HG03469 (cell line): Measurements from ENCODE around the gene RHOB.
"Not testable (repeated sequence)": the region's sequence is repeated elsewhere in the genome, so short reads cannot be mapped to it uniquely, and the experiment has no call there.

ENCODE experiments used
- ATAC-seq: cut with Tn5 transposase; IDR thresholded peaks from one replicate; pipeline ENCODE4 v1.9.1; 2021; ENCODE audit warnings: mild to moderate bottlenecking, moderate library complexity, moderate number of reproducible peaks; ENCODE audit not compliant: unreplicated experiment

Gene RHOB

GRCh38 chr2:20451761-20452499, 5.1 kb downstream of the RHOB start:
- ATAC-seq: no peak

- ATAC-seq: no peak
These were observed 5.7 kb downstream of the RHOB start for GRCh38 chr2:20452551-20452950.

GRCh38 chr2:20453087-20453486, 6.2 kb downstream of the RHOB start:
- no peak for ATAC-seq

GRCh38 chr2:20454036-20454981, 7.4 kb downstream of the RHOB start:
- ATAC-seq: no peak

- ATAC-seq: no peak
These were observed 8.3 kb downstream of the RHOB start for GRCh38 chr2:20455076-20455587.

- no peak for ATAC-seq
These were observed 9.3 kb downstream of the RHOB start for GRCh38 chr2:20456116-20456571.

- ATAC-seq: no peak
These were observed 10.0 kb downstream of the RHOB start for GRCh38 chr2:20456636-20457426.

- no peak for ATAC-seq
These were observed 11.1 kb downstream of the RHOB start for GRCh38 chr2:20457661-20458630.

GRCh38 chr2:20458737-20459484, 12.0 kb downstream of the RHOB start:
- ATAC-seq: not testable (repeated sequence)

- ATAC-seq: no peak
These were observed 19.0 kb downstream of the RHOB start for GRCh38 chr2:20465716-20466394.

GRCh38 chr2:20467789-20468548, 21.1 kb downstream of the RHOB start:
- ATAC-seq: no peak

- ATAC-seq: no peak
These were observed 22.0 kb downstream of the RHOB start for GRCh38 chr2:20468549-20469500.

GRCh38 chr2:20469595-20469994, 22.7 kb downstream of the RHOB start:
- ATAC-seq: no peak

GRCh38 chr2:20470211-20470610, 23.3 kb downstream of the RHOB start:
- ATAC-seq: no peak

GRCh38 chr2:20471148-20471547, 24.3 kb downstream of the RHOB start:
- ATAC-seq: no peak

GRCh38 chr2:20471902-20472559, 25.2 kb downstream of the RHOB start:
- no peak for ATAC-seq
